Karpas-422 (cell line): ENCODE results near the gene SOCS4. TPM values are rescaled to one million over a fixed set of nuclear protein-coding genes. Genes with fewer than 3 reads are reported as not detected.
"Not testable (repeated sequence)": the region's sequence is repeated elsewhere in the genome, so short reads cannot be mapped to it uniquely, and the experiment has no call there.

ENCODE experiments used
- DNase-seq: peaks from one replicate; pipeline ENCODE4 v3.0.0-alpha.2; 2015
- H2AFZ ChIP-seq: fragments of 200-600 bp; sonication (generic); 2 replicates; pipeline ENCODE4 v1.6.1; 2014; ENCODE audit warnings: antibody characterized with exemption, low read length, mixed read lengths
- H3K27ac ChIP-seq: fragments of 200-600 bp; sonication (generic); 2 replicates; pipeline ENCODE4 v1.5.1; 2014; ENCODE audit warnings: mild to moderate bottlenecking, low read length, moderate library complexity
- H3K27me3 ChIP-seq: fragments of 200-600 bp; sonication (generic); 2 replicates; pipeline ENCODE4 v1.6.1; 2014; ENCODE audit warnings: low read length, mixed read lengths
- H3K36me3 ChIP-seq: fragments of 200-600 bp; sonication (generic); 2 replicates; pipeline ENCODE4 v1.6.1; 2014; ENCODE audit warnings: low read length, mixed read lengths; ENCODE audit not compliant: insufficient read depth
- H3K4me1 ChIP-seq: fragments of 200-600 bp; sonication (generic); 2 replicates; pipeline ENCODE4 v1.6.1; 2014; ENCODE audit warnings: mild to moderate bottlenecking, low read length, mixed read lengths
- H3K4me2 ChIP-seq: fragments of 200-600 bp; sonication (generic); 2 replicates; pipeline ENCODE4 v1.6.1; 2014; ENCODE audit warnings: low read length, low read depth, mild to moderate bottlenecking; ENCODE audit not compliant: poor library complexity, severe bottlenecking
- H3K4me3 ChIP-seq: fragments of 200-600 bp; sonication (generic); 2 replicates; pipeline ENCODE4 v1.5.1; 2014; ENCODE audit warnings: mild to moderate bottlenecking, antibody characterized with exemption, low read length, mixed read lengths
- H3K79me2 ChIP-seq: fragments of 200-600 bp; sonication (generic); 2 replicates; pipeline ENCODE4 v1.6.1; 2014; ENCODE audit warnings: mild to moderate bottlenecking, low read length, mixed read lengths
- H3K9ac ChIP-seq: fragments of 200-600 bp; sonication (generic); 2 replicates; pipeline ENCODE4 v1.6.0; 2014; ENCODE audit warnings: low read length
- H3K9me2 ChIP-seq: fragments of 200-600 bp; sonication (generic), shearing (Covaris generic); replicated peaks from 2 replicates; pipeline ENCODE4 v1.6.0; 2014; ENCODE audit warnings: mild to moderate bottlenecking, low read length, moderate library complexity; ENCODE audit not compliant: insufficient read depth
- H3K9me3 ChIP-seq: fragments of 300-700, 200-600 bp; sonication (generic); 2 replicates; pipeline ENCODE4 v1.6.1; 2014; ENCODE audit warnings: low read length, mixed read lengths
- H4K20me1 ChIP-seq: fragments of 200-600 bp; sonication (generic); 2 replicates; pipeline ENCODE4 v1.6.1; 2014; ENCODE audit warnings: mild to moderate bottlenecking, antibody characterized with exemption, low read length, low read depth; ENCODE audit not compliant: insufficient read depth
- total RNA-seq: library from RNA; depleted of rRNA; stranded (reverse); fragments of >200 nt; shearing (Covaris generic); gene quantifications from 2 replicates; pipeline ENCODE4 v1.2.3, GENCODE V29; 2014; ENCODE audit warnings: low replicate concordance

Gene SOCS4
- total RNA-seq, 1 experiment from 2014 or later, result 50.3 TPM

GRCh38 chr14:55052269-55052930 is 25.4 kb downstream of the SOCS4 start:
- Histone ChIP-seq H3K9me3 (no peaks in the 10 kb centered on the region), H4K20me1 (peaks cover 50% of the 10 kb centered on the region), H3K9ac (peak overlapping the region; percentile 95), H2AFZ (no peak overlapping the region), H3K79me2 (peaks cover 59% of the 10 kb centered on the region), H3K27ac (peak overlapping the region; percentile 84), H3K9me2 (no peaks in the 10 kb centered on the region), H3K36me3 (peaks cover 41% of the 10 kb centered on the region), H3K4me3 (peak overlapping the region; percentile 92), H3K4me2 (peak overlapping the region; percentile 91), H3K4me1 (peaks cover 24% of the 10 kb centered on the region), H3K27me3 (no peaks in the 10 kb centered on the region)
- DNase-seq, result no peak

GRCh38 chr14:55053018-55053417 is 26.0 kb downstream of the SOCS4 start:
- Histone ChIP-seq H3K36me3 (peaks cover 43% of the 10 kb centered on the region), H3K79me2 (peaks cover 65% of the 10 kb centered on the region), H3K9ac (peak overlapping the region; percentile 95; the same call in 1 of the 2 replicates), H3K4me3 (peak overlapping the region; percentile 92), H3K27me3 (no peaks in the 10 kb centered on the region), H3K27ac (peak overlapping the region; percentile 84; the same call in 1 of the 2 replicates), H3K4me1 (peaks cover 24% of the 10 kb centered on the region), H3K9me3 (no peaks in the 10 kb centered on the region), H3K9me2 (no peaks in the 10 kb centered on the region), H2AFZ (no peak overlapping the region), H4K20me1 (peaks cover 53% of the 10 kb centered on the region), H3K4me2 (peak overlapping the region; percentile 91)
- DNase-seq, result no peak

GRCh38 chr14:55053500-55053899 is 26.5 kb downstream of the SOCS4 start:
- Histone ChIP-seq H3K9me3 (no peaks in the 10 kb centered on the region), H3K4me3 (peak overlapping the region; percentile 92; the same call in 1 of the 2 replicates), H3K36me3 (peaks cover 47% of the 10 kb centered on the region), H3K27me3 (no peaks in the 10 kb centered on the region), H3K9ac (no peak overlapping the region), H3K27ac (no peak overlapping the region), H3K79me2 (peaks cover 70% of the 10 kb centered on the region), H3K4me2 (peak overlapping the region; percentile 91), H2AFZ (no peak overlapping the region), H3K4me1 (peaks cover 24% of the 10 kb centered on the region), H3K9me2 (no peaks in the 10 kb centered on the region), H4K20me1 (peaks cover 56% of the 10 kb centered on the region)
- DNase-seq, result no peak

GRCh38 chr14:55054098-55054497 is 27.1 kb downstream of the SOCS4 start:
- H3K79me2 ChIP-seq, result peaks cover 75% of the 10 kb centered on the region
- H3K36me3 ChIP-seq, result peaks cover 47% of the 10 kb centered on the region
- no peak overlapping the region for H3K4me2 ChIP-seq
- H3K9me3 ChIP-seq, result no peaks in the 10 kb centered on the region
- H4K20me1 ChIP-seq, result peaks cover 56% of the 10 kb centered on the region
- H3K9me2 ChIP-seq, result no peaks in the 10 kb centered on the region
- DNase-seq, result no peak
- no peaks in the 10 kb centered on the region for H3K27me3 ChIP-seq
- H3K9ac ChIP-seq, result no peak overlapping the region
- no peak overlapping the region for H2AFZ ChIP-seq
- H3K27ac ChIP-seq, result no peak overlapping the region
- peaks cover 22% of the 10 kb centered on the region for H3K4me1 ChIP-seq
- no peak overlapping the region for H3K4me3 ChIP-seq

DNA sequence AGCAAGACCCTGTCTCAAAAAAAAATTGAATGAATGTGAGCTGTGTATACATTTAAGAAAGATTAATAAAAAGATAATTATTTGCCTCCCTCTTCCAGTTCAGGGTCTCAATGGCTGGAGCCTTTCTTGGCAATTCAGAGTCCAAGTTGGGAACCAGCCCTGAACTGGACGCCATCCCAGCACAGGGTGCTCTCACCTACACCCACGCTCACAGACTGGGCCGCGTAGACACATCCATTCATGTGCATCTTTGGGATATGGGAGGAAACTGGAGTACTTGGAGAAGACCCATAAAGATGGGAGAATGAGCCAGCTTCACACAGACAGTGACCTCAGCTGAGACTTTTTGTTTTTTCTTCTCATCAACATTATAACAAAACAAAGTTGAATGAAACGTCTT is 30.9 kb downstream of the SOCS4 start:
- Histone ChIP-seq H3K36me3 (peaks cover 73% of the 10 kb centered on the region), H3K27ac (no peak overlapping the region), H2AFZ (no peak overlapping the region), H3K9me3 (no peaks in the 10 kb centered on the region), H3K4me3 (no peak overlapping the region), H3K4me1 (peaks cover 9% of the 10 kb centered on the region), H3K9ac (no peak overlapping the region), H4K20me1 (peaks cover 81% of the 10 kb centered on the region), H3K4me2 (no peak overlapping the region), H3K9me2 (no peaks in the 10 kb centered on the region), H3K27me3 (no peaks in the 10 kb centered on the region), H3K79me2 (peaks cover 96% of the 10 kb centered on the region)
- DNase-seq, result no peak

GRCh38 chr14:55059333-55059732 is 32.3 kb downstream of the SOCS4 start:
- no peak for DNase-seq
- no peak overlapping the region for H3K4me3 ChIP-seq
- no peaks in the 10 kb centered on the region for H3K9me2 ChIP-seq
- no peak overlapping the region for H3K27ac ChIP-seq
- no peaks in the 10 kb centered on the region for H3K27me3 ChIP-seq
- H3K9ac ChIP-seq, result no peak overlapping the region
- H3K4me1 ChIP-seq, result peaks cover 8% of the 10 kb centered on the region
- H3K79me2 ChIP-seq, result peaks cover 90% of the 10 kb centered on the region
- H3K4me2 ChIP-seq, result no peak overlapping the region
- H4K20me1 ChIP-seq, result peaks cover 79% of the 10 kb centered on the region
- peaks cover 75% of the 10 kb centered on the region for H3K36me3 ChIP-seq
- H3K9me3 ChIP-seq, result no peaks in the 10 kb centered on the region
- H2AFZ ChIP-seq, result no peak overlapping the region

DNA sequence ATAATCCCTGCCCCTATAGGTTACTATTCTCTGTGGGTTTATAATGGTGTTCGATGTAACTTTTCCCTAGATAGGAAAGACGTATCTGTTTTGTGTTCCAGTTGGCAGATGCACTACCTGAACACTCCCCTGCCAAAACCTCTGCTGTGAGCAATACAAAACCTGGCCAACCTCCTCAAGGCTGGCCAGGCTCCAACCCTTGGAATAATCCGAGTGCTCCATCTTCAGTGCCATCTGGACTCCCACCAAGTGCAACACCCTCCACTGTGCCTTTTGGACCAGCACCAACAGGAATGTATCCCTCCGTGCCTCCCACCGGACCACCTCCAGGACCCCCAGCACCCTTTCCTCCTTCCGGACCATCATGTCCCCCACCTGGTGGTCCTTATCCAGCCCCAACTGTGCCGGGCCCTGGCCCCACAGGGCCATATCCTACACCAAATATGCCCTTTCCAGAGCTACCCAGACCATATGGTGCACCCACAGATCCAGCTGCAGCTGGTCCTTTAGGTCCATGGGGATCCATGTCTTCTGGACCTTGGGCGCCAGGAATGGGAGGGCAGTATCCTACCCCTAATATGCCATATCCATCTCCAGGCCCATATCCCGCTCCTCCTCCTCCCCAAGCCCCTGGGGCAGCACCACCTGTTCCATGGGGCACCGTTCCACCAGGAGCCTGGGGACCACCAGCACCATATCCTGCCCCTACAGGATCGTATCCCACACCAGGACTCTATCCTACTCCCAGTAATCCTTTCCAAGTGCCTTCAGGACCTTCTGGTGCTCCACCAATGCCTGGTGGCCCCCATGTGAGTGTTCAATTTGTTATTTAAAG is 35.7 kb downstream of the SOCS4 start:
- Histone ChIP-seq H3K9me3 (no peaks in the 10 kb centered on the region), H4K20me1 (peaks cover 55% of the 10 kb centered on the region), H3K4me2 (no peak overlapping the region), H3K27me3 (no peaks in the 10 kb centered on the region), H3K27ac (no peak overlapping the region), H3K36me3 (peaks cover 75% of the 10 kb centered on the region), H3K4me3 (no peak overlapping the region), H2AFZ (no peak overlapping the region), H3K9me2 (no peaks in the 10 kb centered on the region), H3K4me1 (peaks cover 8% of the 10 kb centered on the region), H3K79me2 (peaks cover 56% of the 10 kb centered on the region), H3K9ac (no peak overlapping the region)
- DNase-seq, result no peak

GRCh38 chr14:55064896-55065295 is 37.9 kb downstream of the SOCS4 start:
- not testable (repeated sequence) for H3K4me3 ChIP-seq, DNase-seq, H3K4me2 ChIP-seq, H3K4me1 ChIP-seq, H2AFZ ChIP-seq, H3K27me3 ChIP-seq, H3K9me2 ChIP-seq, H3K9me3 ChIP-seq, H3K27ac ChIP-seq, H3K9ac ChIP-seq
- H4K20me1 ChIP-seq, result peaks cover 42% of the 10 kb centered on the region
- H3K79me2 ChIP-seq, result peaks cover 35% of the 10 kb centered on the region
- H3K36me3 ChIP-seq, result peaks cover 65% of the 10 kb centered on the region
